Uterus (tissue), 4 donors: ENCODE measurements around the gene E2F1. TPM values are rescaled to one million over a fixed set of nuclear protein-coding genes. Genes with fewer than 3 reads are reported as not detected.
A peak's percentile ranks its signal among the peaks of the same experiment; 100 is the strongest.

Experiments used
- DNase-seq, 2 donors: peaks; one replicate each; pipeline ENCODE4 v3.0.0-alpha.2; 2019 to 2020
- H3K27ac ChIP-seq, 2 donors: fragments of 200-600 bp; sonication (generic); 1 replicate in 1 of 2; 2 replicates in 1 of 2; pipeline ENCODE4 v1.5.1; 2016 to 2018
- H3K27me3 ChIP-seq, 2 donors: fragments of 200-600 bp; sonication (generic); one replicate each; pipeline ENCODE4 v1.5.1; 2018 to 2019; ENCODE audit warnings: control low read depth in 1 of 2
- H3K36me3 ChIP-seq, 2 donors: fragments of 200-600 bp; sonication (generic); one replicate each; pipeline ENCODE4 v1.5.1; 2019; ENCODE audit warnings: control low read depth in 1 of 2
- H3K4me1 ChIP-seq, 2 donors: fragments of 200-600 bp; sonication (generic); one replicate each; pipeline ENCODE4 v1.5.1; 2018 to 2019; ENCODE audit warnings: control low read depth in 1 of 2
- H3K4me3 ChIP-seq, 2 donors: fragments of 200-600 bp; sonication (generic); 1 replicate in 1 of 2; 2 replicates in 1 of 2; pipeline ENCODE4 v1.5.1; 2018 to 2019; ENCODE audit warnings: mild to moderate bottlenecking in 1 of 2
- H3K9me3 ChIP-seq, 2 donors: fragments of 200-600 bp; sonication (generic); one replicate each; pipeline ENCODE4 v1.5.1; 2019; ENCODE audit warnings: control low read depth in 1 of 2
- POLR2A ChIP-seq, 2 donors: fragments of 450-650 bp; IDR thresholded peaks; one replicate each; pipeline ENCODE4 v1.6.1; 2016; ENCODE audit warnings: antibody characterized with exemption in 2 of 2, mild to moderate bottlenecking in 1 of 2, moderate library complexity in 1 of 2
- intact Hi-C: fragments of 100-400 bp; cut with DNase I; formaldehyde crosslinking; loops from one replicate; pipeline ENCODE4 v1.15.1; 2023; ENCODE audit warnings: low total_unique reads
- total RNA-seq, 4 donors: library from RNA; depleted of rRNA in 3 of 4; stranded (reverse); fragments of >200 nt in 3 of 4; gene quantifications; one replicate each; pipeline versions ENCODE4 v1.1.0 to v1.2.4, GENCODE V29; 2014 to 2023
- TF ChIP-seq, protein P1 (sequence below), 4 experiments: fragments of 200-600 bp in 2 of 4; fragments of 450-650 bp in 2 of 4; sonication (generic) in 2 of 4; IDR thresholded peaks; one replicate each; pipeline ENCODE4 v1.5.1; 2016 to 2019; ENCODE audit warnings: antibody characterized with exemption in 4 of 4, mild to moderate bottlenecking in 2 of 4, moderate library complexity in 1 of 4
- donor health status: DM: yes; HTN: yes; CAD: no.

Gene E2F1
- total RNA-seq, 4 donors from 2014 or later: 0.51 to 7.3 (median 1.5) TPM; not detected in 1

DNA sequence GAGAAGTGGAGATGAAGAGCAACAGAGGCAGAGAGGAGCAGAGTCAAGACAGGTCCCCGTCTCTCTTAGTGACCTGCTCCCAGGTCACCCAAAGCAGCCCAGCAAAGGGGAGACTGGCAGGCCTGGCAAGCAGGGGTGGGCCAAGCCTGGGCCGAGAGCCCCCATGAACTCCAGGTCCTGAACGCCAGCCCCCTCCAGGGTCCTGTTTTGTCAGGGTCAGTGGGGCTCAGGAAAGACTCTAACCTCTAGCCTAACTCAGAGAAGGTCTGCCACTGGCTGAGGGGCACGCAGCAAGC lies 13.1 kb downstream of the E2F1 start:
- Histone ChIP-seq H3K9me3 (no peaks in the 10 kb centered on the region), H3K36me3 (no peaks in the 10 kb centered on the region), H3K4me1 (peaks cover 7 to 21% of the 10 kb centered on the region in 2 donors), H3K4me3 (peak overlapping the region; percentile 65 to 72), H3K27ac (peak overlapping the region; percentile 90 to 91), H3K27me3 (no peaks in the 10 kb centered on the region)
- no peak for DNase-seq
- TF ChIP-seq POLR2A (IDR thresholded peaks at IDR 0.05): no peak
- TF ChIP-seq, protein P1, sequence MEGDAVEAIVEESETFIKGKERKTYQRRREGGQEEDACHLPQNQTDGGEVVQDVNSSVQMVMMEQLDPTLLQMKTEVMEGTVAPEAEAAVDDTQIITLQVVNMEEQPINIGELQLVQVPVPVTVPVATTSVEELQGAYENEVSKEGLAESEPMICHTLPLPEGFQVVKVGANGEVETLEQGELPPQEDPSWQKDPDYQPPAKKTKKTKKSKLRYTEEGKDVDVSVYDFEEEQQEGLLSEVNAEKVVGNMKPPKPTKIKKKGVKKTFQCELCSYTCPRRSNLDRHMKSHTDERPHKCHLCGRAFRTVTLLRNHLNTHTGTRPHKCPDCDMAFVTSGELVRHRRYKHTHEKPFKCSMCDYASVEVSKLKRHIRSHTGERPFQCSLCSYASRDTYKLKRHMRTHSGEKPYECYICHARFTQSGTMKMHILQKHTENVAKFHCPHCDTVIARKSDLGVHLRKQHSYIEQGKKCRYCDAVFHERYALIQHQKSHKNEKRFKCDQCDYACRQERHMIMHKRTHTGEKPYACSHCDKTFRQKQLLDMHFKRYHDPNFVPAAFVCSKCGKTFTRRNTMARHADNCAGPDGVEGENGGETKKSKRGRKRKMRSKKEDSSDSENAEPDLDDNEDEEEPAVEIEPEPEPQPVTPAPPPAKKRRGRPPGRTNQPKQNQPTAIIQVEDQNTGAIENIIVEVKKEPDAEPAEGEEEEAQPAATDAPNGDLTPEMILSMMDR (IDR thresholded peaks at IDR 0.05): no peak
- intact Hi-C loops: no loop called here

DNA sequence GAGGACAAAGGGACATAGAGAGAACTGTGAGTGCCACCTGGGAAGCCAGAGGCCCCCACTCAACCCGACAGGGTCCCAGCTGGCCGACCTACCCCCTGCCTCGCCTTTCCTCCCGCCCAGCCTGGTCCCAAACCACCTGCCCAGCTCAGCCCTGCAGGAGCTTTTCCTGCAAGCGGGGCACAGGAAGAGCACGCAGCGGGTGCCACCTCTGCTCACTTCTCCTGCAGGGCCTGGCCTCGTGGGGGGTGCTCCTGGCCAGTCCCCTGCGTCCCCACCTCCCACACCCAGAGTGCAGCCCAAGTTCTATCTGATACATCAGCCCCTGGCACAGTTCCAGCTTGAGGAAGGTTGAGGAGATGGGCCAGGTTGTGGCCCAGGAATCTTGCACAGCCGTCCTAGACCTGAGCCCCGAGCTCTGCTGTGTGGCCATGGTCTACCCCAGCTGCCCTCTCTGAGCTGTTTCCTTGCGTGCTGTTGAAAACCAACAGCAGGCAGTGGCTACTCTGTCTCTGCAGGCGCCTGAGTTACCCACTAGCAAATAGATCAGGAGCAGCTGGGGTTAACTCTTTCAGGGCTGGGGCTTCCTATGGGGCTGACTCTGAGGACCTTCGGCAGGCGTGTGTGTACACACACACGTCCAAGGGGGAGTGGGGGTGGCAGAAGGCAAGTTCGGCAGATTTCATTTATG lies 13.6 kb downstream of the E2F1 start:
- Histone ChIP-seq H3K36me3 (no peaks in the 10 kb centered on the region), H3K9me3 (no peaks in the 10 kb centered on the region), H3K27ac (peak overlapping the region; percentile 90 to 91), H3K4me1 (peaks cover 7 to 21% of the 10 kb centered on the region in 2 donors), H3K27me3 (no peaks in the 10 kb centered on the region), H3K4me3 (peak overlapping the region in 1 of 2 donors; percentile 72)
- DNase-seq: peak in 1 of 2 donors; percentile 23
- intact Hi-C loops: no loop called here
- TF ChIP-seq, protein P1 (IDR thresholded peaks at IDR 0.05): no peak
- TF ChIP-seq POLR2A (IDR thresholded peaks at IDR 0.05): no peak

DNA sequence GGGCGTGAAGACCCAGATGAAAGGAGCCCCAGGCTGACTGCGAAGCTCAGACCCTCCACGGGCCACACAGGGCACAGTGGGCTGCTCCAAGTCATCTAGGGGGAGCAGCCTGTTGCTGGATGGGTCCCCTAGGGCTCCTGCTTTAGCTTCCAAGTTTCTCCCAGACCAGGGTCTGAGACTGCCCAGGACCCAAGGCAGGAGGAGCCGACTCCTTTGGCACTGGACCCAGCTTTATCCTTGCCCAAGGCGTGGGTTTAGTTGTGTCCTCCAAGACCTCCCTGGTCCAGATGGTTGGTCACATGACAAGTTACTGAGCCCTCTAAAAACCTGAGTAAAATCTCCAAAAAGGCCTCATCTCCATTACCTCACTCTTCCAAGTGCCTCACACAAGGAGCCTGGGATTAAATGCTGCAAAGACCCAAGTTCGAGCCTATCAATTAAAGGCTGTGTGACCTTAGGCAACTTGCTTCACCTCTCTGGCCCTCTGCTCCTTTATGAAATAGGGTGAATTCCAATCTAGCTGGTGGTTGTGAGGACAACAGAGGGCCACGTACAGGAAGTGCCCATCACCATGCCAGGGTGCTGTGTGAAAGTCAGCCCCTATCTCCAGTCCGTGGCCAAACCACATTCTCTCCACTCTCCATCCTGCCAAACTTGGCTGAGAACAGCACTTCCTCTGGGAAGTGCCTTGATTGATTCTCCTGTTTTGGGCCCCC lies 14.5 kb downstream of the E2F1 start:
- H3K4me3 ChIP-seq: no peak overlapping the region
- peaks cover 7 to 21% of the 10 kb centered on the region in 2 donors for H3K4me1 ChIP-seq
- intact Hi-C loops: no loop called here
- no peaks in the 10 kb centered on the region for H3K36me3 ChIP-seq
- H3K27me3 ChIP-seq: no peaks in the 10 kb centered on the region
- TF ChIP-seq, protein P1 (IDR thresholded peaks at IDR 0.05): no peak
- no peak for TF ChIP-seq POLR2A (IDR thresholded peaks at IDR 0.05)
- peak overlapping the region in 1 of 2 donors; percentile 91 for H3K27ac ChIP-seq
- H3K9me3 ChIP-seq: no peaks in the 10 kb centered on the region
- DNase-seq: no peak

DNA sequence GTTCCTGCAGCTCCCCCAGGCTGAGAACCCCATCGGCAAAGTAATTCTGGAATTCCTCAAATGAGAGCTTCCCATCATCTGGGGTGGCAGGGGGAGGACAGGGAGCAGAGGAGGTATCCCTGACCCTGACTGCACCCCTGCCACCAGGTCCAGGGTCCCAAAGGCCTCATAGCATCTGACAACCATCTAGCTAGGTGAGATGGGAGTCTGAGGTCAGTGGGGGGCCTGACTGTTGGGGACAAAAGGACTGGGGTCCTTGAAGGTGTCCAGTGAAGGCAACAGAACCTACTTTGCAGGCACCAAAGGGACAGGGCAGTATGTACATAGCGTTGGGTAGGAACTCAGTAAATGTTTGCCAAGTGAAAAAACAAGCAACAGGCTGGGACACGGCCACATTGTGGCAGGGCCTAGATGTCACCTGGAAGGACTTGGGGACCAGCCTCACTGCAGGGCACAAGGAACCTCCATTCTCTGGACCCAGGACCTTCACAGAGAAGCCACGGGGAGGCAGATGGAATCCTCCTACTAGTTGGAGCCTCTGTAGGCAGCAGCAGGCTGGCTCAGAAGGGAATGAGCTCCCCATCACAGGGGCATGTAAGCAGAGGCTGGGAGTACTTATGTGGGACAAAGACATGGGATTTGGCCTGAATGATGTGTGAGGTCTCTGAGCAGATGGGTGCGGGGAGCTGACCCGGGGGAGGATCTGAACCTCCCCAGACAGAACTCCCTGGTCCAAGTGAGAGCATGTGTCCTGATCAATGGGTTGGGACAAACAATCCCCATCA lies 15.3 kb downstream of the E2F1 start:
- Histone ChIP-seq H3K36me3 (no peaks in the 10 kb centered on the region), H3K9me3 (no peaks in the 10 kb centered on the region), H3K27ac (no peak overlapping the region), H3K4me3 (no peak overlapping the region), H3K4me1 (peaks cover 6 to 18% of the 10 kb centered on the region in 2 donors), H3K27me3 (no peaks in the 10 kb centered on the region)
- DNase-seq: no peak
- intact Hi-C loops: no loop called here
- no peak for TF ChIP-seq POLR2A (IDR thresholded peaks at IDR 0.05)
- TF ChIP-seq, protein P1 (IDR thresholded peaks at IDR 0.05): no peak
